Astrocyte (in vitro differentiated cells and primary cell): ENCODE results near the gene RPL35.

ENCODE experiments used
- EZH2 ChIP-seq: IDR thresholded peaks from 2 replicates; pipeline ENCODE4 v1.6.1; 2012; ENCODE audit warnings: mild to moderate bottlenecking, low read length, inconsistent platforms; ENCODE audit not compliant: insufficient read depth
- TF ChIP-seq, protein P1 (sequence below): IDR thresholded peaks from 2 replicates; pipeline ENCODE4 v1.5.1; 2011; ENCODE audit warnings: low read depth, mild to moderate bottlenecking, inconsistent platforms, low read length, moderate library complexity; ENCODE audit not compliant: insufficient read depth

DNA sequence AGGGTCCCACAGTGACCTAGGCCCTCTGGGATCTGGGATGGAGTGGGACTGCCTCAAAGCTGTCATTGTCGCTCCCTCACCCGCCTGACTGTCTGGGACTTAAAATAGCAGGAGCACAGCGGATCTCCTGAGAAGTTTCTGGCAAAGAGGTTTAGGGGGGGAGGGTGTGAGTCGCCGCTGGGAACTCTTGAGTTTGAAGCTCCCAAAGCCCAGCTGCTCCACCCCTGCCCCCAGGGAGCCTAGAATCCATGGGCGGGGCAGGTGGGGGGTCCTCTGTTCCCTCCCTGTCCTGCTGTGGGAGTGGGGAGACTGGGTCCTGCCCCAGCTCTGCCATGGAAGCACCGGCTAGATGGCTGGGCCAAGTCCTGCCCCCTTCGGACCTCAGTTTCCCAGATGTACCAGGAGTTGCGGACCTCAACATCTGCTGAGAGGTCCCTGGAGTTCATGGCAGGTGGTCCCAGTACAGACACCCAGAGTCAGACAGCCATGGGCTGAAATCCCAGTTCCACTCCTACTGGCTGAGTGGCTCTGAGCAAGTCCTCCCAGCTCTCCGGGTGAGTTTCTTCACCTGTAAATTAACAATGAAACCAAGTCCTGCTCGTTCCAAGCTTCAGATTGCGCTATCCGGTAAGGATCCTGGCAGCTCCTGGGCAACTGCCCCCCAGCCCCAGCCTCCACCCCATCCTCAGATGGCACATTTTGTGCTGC, 9.5 kb downstream of the RPL35 start:
- TF ChIP-seq, protein P1, sequence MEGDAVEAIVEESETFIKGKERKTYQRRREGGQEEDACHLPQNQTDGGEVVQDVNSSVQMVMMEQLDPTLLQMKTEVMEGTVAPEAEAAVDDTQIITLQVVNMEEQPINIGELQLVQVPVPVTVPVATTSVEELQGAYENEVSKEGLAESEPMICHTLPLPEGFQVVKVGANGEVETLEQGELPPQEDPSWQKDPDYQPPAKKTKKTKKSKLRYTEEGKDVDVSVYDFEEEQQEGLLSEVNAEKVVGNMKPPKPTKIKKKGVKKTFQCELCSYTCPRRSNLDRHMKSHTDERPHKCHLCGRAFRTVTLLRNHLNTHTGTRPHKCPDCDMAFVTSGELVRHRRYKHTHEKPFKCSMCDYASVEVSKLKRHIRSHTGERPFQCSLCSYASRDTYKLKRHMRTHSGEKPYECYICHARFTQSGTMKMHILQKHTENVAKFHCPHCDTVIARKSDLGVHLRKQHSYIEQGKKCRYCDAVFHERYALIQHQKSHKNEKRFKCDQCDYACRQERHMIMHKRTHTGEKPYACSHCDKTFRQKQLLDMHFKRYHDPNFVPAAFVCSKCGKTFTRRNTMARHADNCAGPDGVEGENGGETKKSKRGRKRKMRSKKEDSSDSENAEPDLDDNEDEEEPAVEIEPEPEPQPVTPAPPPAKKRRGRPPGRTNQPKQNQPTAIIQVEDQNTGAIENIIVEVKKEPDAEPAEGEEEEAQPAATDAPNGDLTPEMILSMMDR: no peak
- no peak for TF ChIP-seq EZH2
